HG02870 (cell line): ENCODE data around the gene PAK1.

Experiments used
- ATAC-seq: cut with Tn5 transposase; IDR thresholded peaks from one replicate; pipeline ENCODE4 v1.9.1; 2021; ENCODE audit warnings: mild to moderate bottlenecking, moderate library complexity; ENCODE audit not compliant: unreplicated experiment

The PAK1 gene

GRCh38 chr11:77375107-77375506 is 98.8 kb downstream of the PAK1 start:
- ATAC-seq = no peak

DNA sequence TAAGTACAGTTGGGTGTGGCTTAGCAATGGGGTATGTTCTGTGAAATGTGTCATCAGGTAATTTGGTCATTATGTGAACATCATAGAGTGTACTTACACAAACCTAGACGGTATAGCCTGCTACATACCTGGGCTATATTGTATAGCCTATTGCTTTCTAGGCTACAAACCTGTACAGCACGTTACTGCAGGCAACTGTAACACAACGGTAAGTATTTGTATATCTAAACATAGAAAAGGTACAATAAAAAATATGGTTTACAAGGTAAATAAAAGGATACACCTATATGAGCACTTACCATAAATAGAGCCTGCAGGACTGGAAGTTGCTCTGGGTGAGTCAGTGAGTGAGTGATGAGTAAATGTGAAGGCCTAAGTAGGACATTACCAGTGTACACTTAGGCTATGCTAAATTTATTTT is 99.3 kb downstream of the PAK1 start:
- no peak for ATAC-seq

DNA sequence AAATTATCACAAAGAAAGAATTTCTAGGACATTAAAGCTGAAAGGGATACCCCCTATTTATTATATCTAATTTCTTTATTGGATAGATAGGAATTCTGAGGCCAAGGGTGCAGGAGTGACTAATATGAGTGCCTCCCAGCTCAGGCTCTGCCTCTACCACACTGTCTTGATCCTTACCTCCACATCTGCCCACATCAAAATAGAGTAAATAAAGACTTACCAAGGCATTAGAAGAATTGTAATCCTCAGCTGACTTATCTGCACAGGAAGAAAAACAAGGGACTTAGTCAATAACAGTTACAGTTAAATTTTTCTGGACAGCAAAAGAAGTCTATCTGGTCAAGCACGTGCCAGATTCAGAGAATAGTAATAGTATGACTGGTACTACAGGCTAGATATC is 99.8 kb downstream of the PAK1 start:
- ATAC-seq = no peak

GRCh38 chr11:77372726-77373125 is 101.2 kb downstream of the PAK1 start:
- no peak for ATAC-seq

- ATAC-seq = no peak
Measured at GRCh38 chr11:77371646-77372045, 102.2 kb downstream of the PAK1 start.

DNA sequence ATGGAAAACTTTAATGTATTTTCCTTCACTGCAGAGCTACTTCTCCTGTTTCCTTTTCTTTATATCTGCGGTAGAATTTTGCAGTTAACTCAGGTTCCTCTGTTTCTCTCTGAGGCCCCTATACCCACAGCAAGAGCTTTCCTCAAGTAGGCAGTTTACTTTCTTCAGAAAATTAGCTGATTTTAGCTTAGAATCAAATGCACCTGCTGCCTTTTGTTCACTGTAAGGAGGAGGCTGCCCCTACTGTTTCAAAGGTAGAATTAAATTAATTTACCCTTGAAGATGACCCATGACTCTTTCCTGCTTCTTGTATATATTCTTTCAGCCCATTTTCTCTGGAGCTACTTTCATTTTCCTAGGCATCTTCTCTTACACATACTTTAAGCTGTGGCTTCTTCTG is 103.7 kb downstream of the PAK1 start:
- ATAC-seq = no peak

DNA sequence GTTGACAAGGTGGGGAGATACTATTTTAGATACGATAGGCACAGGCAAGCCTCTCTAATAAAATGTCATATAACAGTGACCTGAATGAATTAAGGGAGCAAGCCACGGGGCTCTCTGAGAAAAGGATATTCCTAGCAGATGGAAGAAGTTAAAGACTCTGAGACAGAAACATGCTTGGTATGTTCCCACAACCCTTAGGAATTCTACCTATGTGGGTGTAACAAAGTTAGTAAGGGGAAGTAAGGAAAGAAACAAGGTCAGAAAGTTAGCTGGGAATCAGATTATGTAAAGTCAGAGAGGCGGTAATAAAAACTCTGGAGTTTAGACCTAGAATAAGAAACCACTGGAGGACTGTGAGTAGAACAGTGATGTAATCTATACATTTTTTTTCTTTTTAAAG is 112.7 kb downstream of the PAK1 start:
- no peak for ATAC-seq

GRCh38 chr11:77359481-77359880 is 114.4 kb downstream of the PAK1 start:
- ATAC-seq = no peak

GRCh38 chr11:77353131-77353530 is 120.8 kb downstream of the PAK1 start:
- no peak for ATAC-seq

DNA sequence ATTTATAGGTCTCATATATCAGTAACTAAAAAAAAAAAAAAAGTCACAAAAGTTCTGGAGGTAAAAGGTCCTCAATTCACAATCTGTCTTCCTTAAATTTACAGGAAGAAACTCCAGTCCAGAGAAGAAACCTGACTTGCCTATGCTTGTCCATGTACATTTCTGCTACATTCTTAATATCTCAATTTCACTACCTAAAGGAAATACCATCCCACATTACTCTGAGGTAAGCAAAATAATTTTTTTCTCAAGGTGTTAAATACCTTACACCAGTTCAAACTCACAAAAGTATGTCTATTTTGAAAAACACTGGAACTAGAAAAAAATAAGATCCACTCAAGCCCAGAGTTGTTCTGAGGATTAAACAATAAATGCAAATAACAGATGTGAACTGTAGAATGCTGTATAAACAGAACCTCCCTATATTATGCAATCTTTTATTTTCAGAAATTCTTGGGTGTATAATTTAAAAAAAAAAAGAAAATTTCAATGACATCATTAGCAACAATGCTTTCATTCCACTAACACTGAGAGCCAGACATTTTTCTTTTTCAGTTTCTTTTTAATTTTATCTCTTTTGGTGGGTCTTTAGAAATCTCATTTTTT is 122.5 kb downstream of the PAK1 start:
- no peak for ATAC-seq

DNA sequence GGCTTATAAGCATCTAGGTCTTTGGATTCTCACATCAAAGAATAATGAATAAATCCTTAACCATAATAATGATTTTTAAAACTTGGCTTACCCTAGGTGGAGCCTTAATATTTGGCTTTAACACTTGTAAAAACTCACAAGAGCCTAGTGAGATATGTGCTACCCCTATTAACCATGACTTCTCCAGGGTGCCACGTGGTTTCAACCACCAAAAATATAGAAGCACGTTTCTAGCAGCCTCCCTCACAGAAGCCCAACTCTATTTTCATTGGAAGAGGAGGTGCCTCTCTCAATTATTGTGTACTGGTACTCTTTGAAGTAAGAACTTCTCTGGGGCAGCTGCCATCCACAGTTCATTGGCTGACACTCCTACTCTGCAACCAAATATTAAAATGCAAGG is 125.9 kb downstream of the PAK1 start:
- ATAC-seq = no peak

GRCh38 chr11:77346906-77347603 is 126.8 kb downstream of the PAK1 start:
- ATAC-seq = no peak

DNA sequence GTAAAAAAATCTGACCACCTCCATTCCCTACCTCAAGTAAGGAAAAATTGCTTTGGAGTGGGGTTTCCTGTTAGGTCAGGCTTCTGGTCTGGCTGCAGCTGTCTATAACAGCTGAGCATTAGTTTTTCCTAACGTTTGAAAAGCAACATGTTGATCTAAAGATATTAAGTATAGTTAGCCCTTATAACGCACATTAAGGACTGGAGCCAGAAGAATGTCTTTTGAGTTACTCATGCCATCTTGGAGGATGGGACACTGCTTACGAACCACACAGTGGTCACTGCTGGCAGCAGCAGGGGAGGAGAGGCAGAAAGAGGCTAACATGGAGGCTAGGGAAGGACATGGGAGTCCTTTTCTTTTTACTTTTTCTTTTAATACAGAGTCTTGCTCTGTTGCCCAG is 128.3 kb downstream of the PAK1 start:
- ATAC-seq = no peak

- ATAC-seq = no peak
Measured at GRCh38 chr11:77340501-77340900, 133.4 kb downstream of the PAK1 start.

DNA sequence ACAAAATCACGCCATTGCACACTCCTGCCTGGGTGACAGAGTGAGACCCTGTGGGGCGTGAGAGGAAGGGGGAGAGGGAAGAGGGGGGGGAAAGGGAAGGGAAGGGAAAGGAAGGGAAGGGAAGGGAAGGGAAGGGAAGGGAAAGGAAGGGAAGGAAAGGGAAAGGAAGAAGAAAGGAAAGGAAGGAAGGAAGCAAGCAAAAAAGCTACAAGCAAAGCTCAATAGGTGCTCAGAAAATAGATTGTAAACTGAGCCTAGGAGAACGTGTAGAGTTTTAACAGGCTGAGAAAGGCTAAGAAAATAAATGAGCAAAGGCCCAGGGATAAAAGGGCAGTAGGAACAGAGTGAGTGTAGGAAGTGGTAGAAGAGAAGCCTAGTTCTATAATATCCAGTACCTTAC is 141.6 kb downstream of the PAK1 start:
- no peak for ATAC-seq

DNA sequence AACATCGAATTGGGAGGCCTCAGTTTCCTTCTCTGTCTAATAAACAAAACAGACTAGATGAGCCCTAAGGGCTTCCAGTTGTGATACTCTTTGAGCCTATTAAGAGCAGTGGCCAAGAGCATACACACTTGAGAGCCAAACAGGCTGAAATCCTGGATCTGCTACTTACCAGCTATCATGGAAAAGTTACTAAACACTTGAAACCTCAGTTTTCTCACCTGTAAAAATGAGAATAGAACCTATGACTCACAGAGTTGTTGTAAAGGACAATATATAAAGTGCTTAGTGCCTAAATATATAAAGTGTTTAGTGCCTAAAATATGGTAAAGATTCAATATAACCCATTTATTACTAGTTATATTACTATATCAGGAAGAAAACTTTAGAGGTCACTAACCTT is 148.7 kb downstream of the PAK1 start:
- no peak for ATAC-seq

DNA sequence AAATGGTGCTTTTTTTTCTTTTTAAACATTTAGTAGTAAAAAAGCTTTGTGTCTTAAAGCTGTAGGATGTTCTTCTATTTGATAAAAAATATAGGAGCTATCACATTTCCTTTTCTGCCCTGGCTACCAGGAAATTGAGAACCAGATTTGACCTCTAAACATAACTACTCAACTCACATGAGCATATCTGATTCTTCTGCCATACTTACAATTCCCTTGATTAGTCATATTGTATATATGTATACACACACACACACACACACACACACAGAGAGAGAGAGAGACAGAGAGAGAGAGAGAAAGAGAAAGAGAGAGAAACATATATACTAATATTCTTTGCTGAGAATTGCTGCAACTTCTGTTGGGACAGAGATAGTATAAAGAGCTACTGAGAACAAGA is 149.4 kb downstream of the PAK1 start:
- ATAC-seq = no peak

DNA sequence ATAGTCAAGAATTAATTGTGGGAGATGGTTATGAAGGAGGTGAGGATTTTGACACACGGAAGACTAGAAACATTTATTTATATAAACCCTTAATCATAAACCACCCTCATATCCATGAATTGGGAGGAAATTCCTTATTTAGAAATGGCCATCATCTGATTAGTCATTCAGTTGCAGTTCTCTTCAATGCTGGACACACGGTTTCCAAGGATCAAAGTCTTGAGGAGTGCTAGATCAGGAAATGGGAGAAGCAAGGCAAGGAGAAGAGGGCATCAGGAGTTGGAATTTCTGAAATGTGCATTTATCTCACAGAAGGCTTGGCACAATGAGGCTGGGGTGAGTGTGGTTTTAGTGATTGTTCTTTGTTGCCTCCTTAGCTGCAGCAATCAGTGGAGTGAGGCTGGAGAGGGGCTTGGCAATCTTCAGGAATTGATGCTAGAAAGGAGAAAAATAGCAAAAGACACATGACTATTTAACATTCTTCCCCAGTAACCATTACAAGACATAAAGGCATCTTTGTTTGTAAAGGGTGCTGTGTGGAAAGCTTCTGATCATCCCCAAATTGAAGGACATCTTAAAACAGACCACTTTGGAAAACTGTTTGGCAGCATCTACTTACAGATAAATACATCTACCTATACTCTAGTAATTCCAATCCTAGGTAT is 150.8 kb downstream of the PAK1 start:
- ATAC-seq = no peak

DNA sequence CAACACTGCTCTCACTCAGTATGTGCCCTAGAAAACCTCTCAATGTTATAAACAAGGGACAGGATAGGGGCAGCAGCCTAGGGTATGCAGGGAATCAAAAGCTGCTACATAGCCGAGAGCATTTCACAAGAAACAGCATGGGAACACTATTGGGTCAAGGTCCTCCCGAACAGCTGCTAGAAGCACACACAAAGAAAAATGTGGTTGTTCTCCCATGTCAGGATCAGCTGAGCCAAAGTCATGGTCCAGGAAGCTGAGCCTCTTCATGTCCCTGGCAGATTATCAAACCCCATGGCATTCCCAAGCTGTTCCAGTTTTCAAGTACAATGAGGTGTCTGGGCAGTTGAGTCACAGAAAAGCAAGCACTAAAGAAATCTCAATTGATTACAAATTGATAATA is 151.4 kb downstream of the PAK1 start:
- ATAC-seq = no peak

- no peak for ATAC-seq
Measured at GRCh38 chr11:77320351-77320750, 153.5 kb downstream of the PAK1 start.

- no peak for ATAC-seq
Measured at GRCh38 chr11:77318600-77318999, 155.3 kb downstream of the PAK1 start.

- no peak for ATAC-seq
Measured at GRCh38 chr11:77316733-77317342, 157.1 kb downstream of the PAK1 start.
